Fibroblast of upper back skin (primary cell): ENCODE results near the gene PAFAH1B1.
A peak's percentile ranks its signal among the peaks of the same experiment; 100 is the strongest.
"Not testable (repeated sequence)": the region's sequence is repeated elsewhere in the genome, so short reads cannot be mapped to it uniquely, and the experiment has no call there.

Experiments used
- DNase-seq: peaks from one replicate; pipeline ENCODE4 v3.0.0-alpha.2; 2013

PAFAH1B1 gene

DNA sequence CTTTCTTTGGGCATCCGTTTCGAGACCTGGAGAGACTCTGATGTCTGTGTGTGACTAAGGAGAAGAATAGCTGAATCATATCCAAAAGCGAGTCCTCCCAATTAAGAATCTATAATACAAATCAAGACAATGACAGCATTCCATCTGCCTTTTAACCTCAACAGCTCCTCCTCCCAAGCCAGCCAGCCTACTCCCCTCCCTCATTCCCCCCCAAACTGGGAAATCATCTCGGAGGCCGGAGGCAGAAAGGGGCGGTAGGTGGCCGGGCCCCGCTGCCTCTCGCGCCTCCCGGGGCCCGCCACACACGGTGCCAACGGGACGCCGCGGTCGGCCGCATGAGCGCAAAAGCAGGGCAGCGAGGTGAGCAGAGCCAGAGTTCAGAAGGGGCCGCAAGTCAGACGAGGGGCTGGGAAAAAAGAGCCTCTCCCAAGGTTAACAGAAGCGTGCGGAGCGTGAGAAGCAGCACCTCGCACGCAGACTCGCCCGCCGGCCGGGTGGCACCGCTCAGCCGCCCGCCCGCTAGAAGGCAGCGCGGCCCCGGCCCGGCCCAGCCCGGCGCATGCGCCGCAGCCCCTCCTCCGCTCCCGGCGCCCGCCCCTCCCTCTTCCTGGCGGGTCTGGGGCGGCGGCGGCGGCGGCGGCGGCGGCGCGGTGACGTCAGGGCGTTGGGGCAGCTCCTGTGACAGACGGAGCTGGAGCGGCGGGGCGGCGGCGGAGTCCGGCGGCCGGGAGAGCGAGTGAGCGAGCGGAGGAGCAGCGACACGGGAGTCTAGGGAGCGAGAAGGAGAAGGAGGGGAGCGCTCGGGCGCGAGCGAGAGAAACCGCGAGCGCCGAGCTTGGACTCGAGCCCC is at the start of gene PAFAH1B1:
Gene PAFAH1B1, plus strand, starts transcription at position 684 of the 850 bp plus-strand sequence. CDS start 44,635 bp downstream, outside the sequence.
- peak; percentile 91 for DNase-seq

DNA sequence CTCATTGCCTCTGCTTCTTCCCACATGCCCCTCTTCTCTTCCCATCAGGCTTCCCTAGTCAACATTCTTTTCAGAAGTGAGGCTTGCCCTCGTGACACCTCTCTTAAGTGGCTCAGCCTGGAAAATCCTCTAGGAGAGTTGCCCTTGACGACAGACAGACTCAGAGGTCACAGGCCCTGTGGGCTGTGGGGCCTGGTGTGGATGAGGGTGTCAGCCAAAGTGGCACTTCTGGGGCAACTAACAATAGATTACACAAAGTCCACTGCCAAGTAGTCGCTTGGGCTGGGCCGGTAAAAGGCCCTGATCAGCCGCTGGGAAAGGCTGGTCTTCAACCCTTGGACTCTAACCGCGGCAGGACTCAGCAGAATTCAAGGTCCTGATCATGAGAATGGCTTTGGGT is 48.1 kb upstream of the PAFAH1B1 start:
- DNase-seq = no peak

DNA sequence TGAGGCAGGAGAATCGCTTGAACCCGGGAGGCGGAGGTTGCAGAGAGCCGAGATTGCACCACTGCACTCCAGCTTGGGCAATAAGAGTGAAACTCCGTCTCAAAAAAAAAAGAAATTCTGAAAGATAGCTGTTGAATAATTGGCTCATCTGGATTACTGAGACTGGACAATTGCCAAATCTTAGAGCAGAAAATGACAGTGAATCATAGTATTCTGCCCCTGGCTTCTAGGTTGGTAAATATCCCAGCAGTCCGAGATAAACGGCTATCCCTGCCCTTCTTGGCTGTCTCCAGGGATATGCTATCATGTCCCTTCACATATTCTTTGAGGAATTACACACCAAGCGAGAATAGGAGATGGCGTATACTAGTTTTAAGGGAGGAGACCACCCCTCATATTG is 46.3 kb upstream of the PAFAH1B1 start:
- peak; percentile 10 for DNase-seq

DNA sequence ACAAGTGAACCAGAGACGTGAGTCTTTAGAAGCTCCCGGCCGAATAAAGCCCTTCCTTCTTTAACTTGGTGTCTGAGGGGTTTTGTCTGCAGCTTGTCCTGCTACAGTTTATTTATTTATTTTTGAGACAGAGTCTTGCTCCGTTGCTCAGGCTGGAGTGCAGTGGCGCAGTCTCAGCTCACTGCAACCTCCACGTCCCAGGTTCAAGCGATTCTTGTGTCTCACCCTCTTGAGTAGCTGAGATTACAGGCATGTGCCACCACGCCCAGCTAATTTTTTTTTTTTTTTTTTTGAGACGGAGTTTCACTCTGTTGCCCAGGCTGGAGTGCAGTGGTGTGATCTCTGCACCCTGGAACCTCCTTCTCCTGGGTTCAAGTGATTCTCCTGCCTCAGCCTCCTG is 45.4 kb upstream of the PAFAH1B1 start:
- not testable (repeated sequence) for DNase-seq

DNA sequence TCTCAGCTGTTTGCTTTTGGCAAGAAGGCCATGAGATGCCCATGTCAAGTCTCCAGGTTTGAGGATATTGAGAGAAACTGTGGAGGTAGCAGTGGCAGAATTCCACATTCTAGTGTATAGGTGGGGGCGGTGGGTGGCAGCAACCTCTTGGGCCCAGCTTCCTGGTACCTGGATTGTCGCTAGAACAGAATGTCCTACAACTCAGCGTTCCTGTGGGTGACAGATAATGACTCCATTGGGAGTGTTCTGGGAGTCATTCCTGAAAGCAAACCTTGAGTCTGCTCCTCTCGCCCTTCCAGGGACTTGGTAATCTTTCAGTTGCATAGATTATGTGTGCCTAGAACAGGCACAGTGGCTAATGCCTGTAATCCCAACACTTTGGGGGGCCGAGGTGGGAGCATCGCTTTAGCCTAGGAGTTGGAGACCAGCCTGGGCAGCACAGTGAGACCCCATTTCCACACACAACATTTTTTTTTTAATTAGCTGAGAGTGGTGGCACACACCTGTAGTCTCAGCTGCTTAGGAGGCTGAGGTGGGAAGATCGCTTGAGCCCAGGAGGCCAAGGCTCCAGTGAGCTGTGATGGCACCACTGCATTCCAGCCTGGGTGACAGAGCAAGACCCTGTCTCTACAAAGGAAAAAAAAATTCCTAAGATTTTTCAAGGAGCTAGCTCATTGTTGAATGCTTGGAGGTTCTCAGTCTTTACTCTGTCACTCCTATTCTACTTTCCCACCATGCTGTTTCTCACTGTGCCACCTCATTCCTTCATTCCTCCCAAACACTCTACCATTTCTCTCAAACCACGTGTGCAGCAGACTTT is 43.9 kb upstream of the PAFAH1B1 start:
- no peak for DNase-seq

DNA sequence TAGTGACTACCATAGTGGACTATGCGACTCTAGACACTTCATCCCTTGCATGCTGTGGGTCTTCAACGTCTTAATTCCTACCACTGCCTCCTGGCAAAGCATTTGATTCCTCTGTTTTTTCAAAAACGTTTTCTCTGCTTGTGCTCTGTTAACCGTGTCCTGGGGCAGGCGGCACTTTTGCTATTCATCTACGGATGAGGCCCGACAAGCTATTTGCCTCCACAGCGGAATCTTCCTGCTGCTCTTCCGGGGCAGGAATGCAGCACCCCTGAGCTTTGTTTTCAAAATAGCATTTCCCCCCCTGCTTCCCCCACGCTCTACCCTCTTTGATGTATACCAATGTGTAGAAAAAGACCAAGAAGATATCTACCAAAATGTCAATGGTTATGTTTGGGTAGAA is 42.0 kb upstream of the PAFAH1B1 start:
- DNase-seq = no peak

DNA sequence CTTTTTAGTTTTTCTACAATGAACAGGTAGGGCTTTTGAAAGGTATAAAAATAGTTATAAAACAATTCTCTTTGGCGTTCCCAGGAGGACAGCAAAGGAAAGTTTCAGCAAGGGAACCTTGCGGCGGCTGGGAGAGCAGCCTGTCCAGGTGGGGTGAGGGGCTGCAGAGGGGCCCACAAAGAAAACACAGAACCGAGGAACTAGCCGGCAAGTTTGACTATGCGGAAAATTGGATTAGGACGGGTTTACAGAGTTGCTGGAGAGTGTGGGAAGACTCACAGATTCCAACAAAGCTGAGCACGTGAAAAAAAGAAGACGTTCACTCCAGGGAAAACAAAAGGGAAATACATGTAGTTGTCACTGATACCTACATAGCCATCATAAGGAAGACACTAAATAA is 41.5 kb upstream of the PAFAH1B1 start:
- no peak for DNase-seq

DNA sequence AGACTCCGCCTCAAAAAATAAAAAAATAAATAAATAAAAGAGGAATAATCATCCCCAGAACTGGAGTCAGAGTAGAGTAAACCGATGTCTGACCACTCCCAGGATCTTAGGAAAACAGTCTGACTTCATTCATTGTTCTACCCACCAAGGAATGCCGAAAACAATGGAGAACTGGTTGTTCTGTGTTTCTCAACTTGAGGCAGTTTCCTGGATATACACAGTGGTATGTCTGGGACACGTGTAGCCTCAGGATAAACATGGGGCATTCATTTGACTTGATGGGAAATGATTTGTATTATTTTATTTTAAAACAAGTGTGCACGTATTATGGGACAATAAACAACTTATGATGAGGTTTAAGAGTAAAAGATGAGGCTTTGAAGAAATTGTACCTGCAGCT is 32.8 kb upstream of the PAFAH1B1 start:
- DNase-seq = no peak

DNA sequence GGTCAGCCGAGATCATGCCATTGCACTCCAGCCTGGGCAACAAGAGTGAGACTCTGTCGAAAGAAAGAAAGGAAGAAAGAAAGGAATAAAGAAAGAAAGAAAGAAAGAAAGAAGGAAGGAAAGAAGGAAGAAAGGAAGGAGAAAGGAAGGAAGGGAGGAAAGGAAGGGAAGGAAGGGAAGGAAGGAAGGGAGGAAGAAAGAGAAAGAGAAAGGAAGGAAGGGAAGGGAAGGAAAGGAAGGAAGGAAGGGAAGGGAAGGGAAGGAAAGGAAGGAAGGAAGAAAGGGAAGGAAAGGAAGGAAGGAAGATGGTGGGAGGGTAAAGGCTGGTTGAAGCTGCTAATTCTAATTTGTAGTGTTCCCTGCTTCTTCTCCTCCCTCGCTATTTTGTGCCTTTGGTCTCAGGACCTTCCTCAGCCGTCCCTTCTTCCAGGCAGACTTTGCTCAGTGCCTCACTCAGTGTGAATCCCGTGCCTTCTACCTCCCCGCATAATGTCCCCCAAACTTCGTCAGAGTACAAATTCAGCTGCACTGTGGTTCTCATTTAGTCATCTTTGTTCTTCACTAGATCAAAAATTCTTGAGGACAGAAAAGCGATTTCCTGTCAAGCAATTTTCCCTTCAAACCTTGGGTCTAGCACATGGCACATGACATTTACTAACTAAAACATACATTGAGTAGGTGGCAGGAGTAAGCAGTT is 31.1 kb upstream of the PAFAH1B1 start:
- no peak for DNase-seq

DNA sequence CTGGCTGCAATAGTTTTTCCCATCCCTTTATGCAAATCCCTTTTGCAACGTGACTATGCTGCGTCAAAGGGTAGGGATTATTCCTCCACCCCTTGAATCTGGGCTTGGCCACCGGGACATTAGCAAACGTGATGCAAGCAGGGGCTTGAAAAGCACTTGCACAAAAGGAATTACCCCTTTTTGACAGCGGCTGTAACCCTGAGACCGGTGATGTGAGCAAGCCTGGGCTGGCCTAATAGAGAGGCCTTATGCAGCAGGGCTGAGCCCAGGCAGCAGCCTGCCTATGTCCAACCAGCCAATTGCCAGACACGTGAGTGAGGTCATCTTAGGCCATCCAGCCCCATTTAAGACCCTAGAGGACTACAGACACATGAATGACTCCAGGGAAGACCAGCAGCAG is 30.4 kb upstream of the PAFAH1B1 start:
- DNase-seq = no peak

DNA sequence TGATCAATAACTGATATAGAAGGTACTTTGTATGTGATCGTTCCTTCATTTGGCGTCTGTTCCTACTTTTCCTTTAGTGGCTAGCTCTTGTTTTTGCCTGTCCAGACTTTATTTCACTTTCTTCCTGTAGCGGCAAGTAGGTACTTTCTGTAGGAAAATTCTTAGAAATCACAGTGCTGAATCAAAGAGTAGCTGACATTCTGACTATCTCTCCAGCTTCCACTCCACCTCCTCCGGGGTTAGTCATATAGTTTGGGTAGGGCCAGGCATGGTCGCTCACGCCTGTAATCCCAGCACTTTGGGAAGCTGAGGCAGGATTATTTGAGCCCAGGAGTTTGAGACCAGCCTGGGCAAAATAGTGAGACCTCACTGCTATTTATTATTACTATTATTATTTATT is 29.9 kb upstream of the PAFAH1B1 start:
- no peak for DNase-seq

DNA sequence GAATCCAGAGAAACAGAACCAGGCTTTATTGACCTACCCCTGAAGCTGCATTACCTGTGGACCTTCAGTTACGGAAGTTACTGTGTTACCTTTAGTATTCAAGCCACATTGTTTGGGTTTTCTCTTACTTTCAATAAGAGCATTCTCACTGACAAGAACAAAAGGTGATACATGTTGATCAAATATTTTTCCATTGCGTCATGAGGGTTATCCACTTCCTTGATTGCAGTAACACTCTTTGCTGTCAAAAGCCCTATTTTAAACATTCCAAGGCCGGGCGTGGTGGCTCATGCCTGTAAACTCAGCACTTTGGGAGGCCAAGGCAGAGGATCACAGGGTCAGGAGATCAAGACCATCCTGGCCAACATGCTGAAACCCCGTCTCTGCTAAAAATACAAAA is 28.6 kb upstream of the PAFAH1B1 start:
- DNase-seq = peak; percentile 3

DNA sequence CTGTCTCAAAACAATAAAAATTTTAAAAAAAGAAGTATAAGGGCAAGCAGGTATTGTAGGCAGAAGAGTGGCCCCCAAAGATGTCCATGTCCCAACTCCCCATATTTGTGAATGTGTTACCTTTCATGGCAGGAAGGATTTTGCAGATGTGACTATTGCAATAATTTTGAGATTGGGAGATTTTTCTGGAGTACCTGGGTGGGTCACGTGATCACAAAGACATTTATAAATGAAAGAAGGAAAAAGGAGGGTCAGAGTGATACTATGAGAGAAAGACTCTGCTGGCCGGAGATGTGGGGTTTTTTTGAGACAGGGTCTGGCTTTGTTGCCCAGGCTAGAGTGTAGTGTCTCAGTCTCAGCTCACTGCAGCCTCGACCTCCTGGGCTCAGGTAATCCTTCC is 27.4 kb upstream of the PAFAH1B1 start:
- no peak for DNase-seq

DNA sequence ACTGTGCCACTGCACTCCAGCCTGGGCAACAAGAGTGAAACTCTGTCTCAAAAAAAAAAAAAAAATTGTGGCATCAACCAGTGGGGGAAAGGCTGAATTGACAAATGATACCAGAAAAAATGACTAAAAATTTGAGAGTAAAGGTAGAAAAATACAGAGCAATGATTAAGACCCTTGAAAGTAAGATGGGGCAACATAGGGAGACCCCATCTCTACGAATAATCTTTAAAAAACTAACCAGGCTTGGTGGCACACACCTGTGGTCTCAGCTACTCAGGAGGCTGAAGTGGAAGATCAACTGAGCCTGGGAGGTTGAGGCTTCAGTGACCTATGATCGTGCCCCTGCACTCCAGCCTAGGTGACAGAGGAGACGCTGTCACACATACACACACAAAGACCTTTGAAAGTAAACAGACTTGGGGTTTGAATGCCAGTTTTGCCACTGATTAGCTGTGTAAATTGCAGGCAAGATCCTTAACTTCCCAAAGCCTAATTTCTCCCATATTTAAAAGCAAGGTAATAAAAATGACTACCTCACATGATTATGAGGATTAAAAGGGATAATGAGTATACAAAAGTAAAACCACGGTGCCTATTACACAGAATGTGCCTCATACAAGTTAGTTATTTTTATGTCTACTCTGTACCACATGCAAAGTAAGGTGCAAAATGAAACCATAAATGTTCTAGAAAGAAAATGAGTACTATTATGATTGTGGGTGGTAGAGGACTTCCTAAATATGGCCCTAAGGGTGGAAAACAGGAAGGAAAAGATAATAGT is 21.7 kb upstream of the PAFAH1B1 start:
- DNase-seq = no peak

DNA sequence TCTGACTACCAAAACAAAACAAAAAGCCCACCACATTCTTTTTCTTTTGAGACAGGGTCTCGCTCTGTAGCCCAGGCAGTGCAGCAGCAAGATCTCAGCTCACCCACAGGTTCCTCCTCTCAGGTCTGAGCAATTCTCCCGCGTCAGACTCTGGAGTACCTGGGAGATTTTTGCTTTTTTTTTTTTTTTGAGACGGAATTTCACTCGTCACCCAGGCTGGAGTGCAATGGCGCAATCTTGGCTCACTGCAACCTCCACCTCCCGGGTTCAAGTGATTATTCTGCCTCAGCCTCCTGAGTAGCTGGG is 21.2 kb upstream of the PAFAH1B1 start:
- DNase-seq = not testable (repeated sequence)

DNA sequence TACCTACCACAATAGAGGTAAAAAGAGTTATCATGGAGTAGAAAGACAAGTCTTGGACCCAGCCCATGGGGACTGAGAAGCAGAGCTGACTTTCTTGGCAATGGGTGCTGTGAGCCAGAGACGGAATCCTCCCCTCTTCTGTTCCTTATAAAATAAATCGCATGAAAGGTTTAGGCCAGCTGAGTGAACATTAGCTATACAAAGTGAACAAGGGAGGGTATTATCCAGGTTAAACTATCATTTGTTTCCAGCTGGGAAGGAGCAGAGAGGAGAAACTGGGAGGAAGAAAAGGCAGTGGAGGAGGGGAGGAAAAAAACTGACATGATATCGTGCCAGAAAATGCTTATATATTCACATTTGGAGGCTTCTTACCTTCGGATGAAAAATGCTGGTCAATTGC is 13.3 kb upstream of the PAFAH1B1 start:
- no peak for DNase-seq

DNA sequence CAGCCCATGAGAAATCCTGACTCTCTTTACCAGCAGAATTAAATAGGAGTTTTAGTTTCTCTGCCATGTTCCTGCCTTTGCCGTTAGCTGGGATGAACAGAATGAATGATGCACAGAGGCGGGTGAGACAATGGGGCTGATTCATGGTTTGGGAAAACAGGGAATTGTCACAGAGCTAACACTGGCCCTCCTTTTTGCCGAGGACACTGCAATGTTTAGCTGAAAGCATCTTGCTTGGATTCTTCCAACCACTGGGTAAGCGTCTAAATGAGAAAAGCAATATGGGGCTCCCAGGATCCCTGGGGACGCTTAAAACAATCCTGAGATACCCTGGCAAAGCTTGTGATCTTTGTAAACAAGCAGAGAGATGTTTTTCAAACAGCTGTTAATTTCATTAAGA is 12.8 kb upstream of the PAFAH1B1 start:
- DNase-seq = no peak

DNA sequence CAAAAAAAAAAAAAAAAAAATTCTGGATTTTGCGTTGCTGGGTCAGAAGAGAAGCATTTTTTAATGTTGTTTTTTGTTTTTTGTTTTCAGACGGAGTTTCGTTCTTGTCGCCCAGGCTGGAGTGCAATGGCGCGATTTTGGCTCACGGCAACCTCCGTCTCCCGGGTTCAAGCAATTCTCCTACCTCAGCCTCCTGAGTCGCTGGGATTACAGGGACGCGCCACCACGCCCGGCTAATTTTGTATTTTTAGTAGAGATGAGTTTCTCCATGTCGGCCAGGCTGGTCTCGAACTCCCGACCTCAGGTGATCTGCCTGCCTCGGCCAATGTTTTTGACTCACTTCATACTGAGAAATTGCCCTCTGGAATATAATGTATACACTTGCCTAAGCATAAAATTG is 11.0 kb upstream of the PAFAH1B1 start:
- DNase-seq = no peak

DNA sequence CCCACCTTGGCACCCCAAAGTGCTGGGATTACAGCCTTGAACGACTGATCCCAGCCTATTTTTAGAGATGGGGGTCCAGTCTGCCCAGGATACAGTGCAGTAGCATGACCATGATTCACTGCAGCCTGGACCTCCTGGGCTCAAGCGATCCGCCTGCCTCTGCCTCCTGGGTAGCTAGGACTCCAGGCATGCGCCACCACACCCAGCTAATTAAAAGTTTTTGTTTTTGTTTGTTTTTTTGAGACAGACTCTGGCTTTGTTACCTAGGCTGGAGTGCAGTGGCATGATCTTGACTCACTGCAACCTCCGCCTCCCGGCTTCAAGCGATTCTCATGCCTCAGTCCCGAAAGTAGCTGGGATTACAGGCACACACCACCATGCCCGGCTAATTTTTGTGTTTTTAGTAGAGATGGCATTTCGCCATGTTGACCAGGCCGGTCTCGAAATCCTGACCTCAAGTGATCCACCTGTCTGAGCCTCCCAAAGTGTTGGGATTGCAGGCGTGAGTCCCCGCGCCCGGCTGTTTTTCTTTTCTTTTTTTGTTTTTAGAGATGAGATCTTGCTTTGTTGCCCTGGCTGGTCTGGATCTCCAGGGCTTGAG is 2.3 kb upstream of the PAFAH1B1 start:
- no peak for DNase-seq

DNA sequence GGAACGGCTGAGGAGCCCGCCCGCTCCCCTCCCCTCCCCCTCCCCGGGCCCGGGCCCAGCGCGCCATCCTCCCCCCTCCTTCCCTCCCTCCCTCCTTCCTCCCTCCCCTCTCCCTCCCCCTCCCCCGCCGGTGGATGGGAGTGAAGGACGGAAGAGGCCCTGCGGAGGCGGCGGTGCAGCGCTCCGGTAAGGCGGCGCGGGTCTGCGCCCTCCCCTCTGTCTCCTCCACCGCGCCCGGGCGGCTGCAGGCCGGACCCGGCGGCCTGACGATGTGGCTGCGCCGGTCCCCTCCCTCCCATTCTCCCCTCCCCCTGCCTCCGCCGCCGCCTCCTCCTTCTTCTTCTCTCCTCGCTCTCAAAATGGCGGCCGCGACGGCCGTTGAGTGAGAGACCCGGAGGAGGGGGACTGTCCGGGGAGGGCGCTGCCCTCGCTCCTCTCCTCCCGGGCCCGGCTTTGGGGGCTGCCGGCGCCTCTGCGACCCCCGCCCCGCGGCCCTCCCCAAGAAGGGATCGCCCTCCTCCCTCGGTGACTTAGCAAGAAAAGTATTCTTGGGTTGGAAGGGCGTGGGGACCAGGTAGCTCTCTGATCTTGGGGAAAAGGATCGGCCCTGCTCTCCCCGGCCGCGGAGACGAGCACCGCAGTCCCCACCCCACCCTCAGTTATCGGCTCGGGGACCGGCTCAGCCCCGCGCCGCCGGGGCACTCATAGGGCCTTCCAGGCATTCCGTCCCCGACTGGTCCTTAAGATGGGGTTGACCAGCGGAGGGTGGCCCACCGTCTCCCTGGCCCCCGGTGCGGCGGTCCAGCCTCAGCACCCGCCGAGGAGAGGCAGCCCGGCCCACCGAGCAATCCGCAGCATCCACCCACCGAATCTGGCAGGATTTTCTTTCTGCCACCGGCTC is 617 bp downstream of the PAFAH1B1 start:
- DNase-seq = peak; percentile 77
